Neuronal stem cell (in vitro differentiated cells): ENCODE results near the gene INTS3.
"Not testable (repeated sequence)": the region's sequence is repeated elsewhere in the genome, so short reads cannot be mapped to it uniquely, and the experiment has no call there.

Experiments used
- DNase-seq: peaks from one replicate; pipeline ENCODE4 v3.0.0-alpha.2; 2013; ENCODE audit warnings: low spot score
- H2AFZ ChIP-seq: one replicate; pipeline ENCODE4 v1.6.1; 2013; ENCODE audit warnings: mild to moderate bottlenecking, low read length, inconsistent platforms
- H2AK5ac ChIP-seq: 2 replicates; pipeline ENCODE4 v1.6.1; 2013; ENCODE audit warnings: low read depth, mild to moderate bottlenecking, inconsistent platforms, low read length, moderate library complexity, mixed read lengths
- H2BK120ac ChIP-seq: 2 replicates; pipeline ENCODE4 v1.6.1; 2013; ENCODE audit warnings: low read depth, mild to moderate bottlenecking, inconsistent platforms, low read length, moderate library complexity, mixed read lengths
- H2BK12ac ChIP-seq: one replicate; pipeline ENCODE4 v1.6.1; 2013; ENCODE audit warnings: low read length, inconsistent platforms
- H2BK15ac ChIP-seq: 2 replicates; pipeline ENCODE4 v1.6.1; 2013; ENCODE audit warnings: mild to moderate bottlenecking, low read length, inconsistent platforms, mixed read lengths
- H2BK5ac ChIP-seq: one replicate; pipeline ENCODE4 v1.6.1; 2013; ENCODE audit warnings: inconsistent platforms, mild to moderate bottlenecking, low read length, moderate library complexity
- H3K14ac ChIP-seq: one replicate; pipeline ENCODE4 v1.6.1; 2013; ENCODE audit warnings: low read length, inconsistent platforms
- H3K18ac ChIP-seq: 2 replicates; pipeline ENCODE4 v1.6.1; 2013; ENCODE audit warnings: low read length, inconsistent platforms
- H3K23ac ChIP-seq: 2 replicates; pipeline ENCODE4 v1.6.1; 2013; ENCODE audit warnings: low read depth, mild to moderate bottlenecking, mixed read lengths, low read length, inconsistent platforms; ENCODE audit not compliant: poor library complexity
- H3K27ac ChIP-seq: replicated peaks from 3 replicates; pipeline ENCODE4 v1.5.1; 2013; ENCODE audit warnings: low read length, inconsistent platforms
- H3K27me3 ChIP-seq, 3 experiments: 2 replicates each; pipeline ENCODE4 v1.6.1; 2013; ENCODE audit warnings: low read length in 3 of 3, mild to moderate bottlenecking in 2 of 3, inconsistent platforms in 1 of 3, low read depth in 1 of 3, mixed read lengths in 1 of 3, moderate library complexity in 1 of 3; ENCODE audit not compliant: control insufficient read depth in 3 of 3, insufficient read depth in 3 of 3
- H3K36me3 ChIP-seq, 2 donors: replicated peaks in 1 of 2; 2 replicates each; pipeline ENCODE4 v1.6.1; 2013; ENCODE audit warnings: low read length in 2 of 2; ENCODE audit not compliant: control insufficient read depth in 2 of 2, insufficient read depth in 2 of 2
- H3K4ac ChIP-seq: 2 replicates; pipeline ENCODE4 v1.6.1; 2013; ENCODE audit warnings: inconsistent platforms, mild to moderate bottlenecking, low read length, moderate library complexity
- H3K4me1 ChIP-seq, 2 donors: 1 replicate in 1 of 2; 2 replicates in 1 of 2; pipeline ENCODE4 v1.6.1; 2013; ENCODE audit warnings: low read length in 2 of 2, low read depth in 1 of 2; ENCODE audit not compliant: control insufficient read depth in 2 of 2, insufficient read depth in 1 of 2
- H3K4me2 ChIP-seq: one replicate; pipeline ENCODE4 v1.6.1; 2013; ENCODE audit warnings: mild to moderate bottlenecking, low read length, inconsistent platforms; ENCODE audit not compliant: insufficient read depth, poor library complexity, severe bottlenecking
- H3K4me3 ChIP-seq, 2 donors: 2 replicates each; pipeline ENCODE4 v1.5.1; 2013; ENCODE audit warnings: low read length in 2 of 2, mild to moderate bottlenecking in 2 of 2, inconsistent platforms in 1 of 2, moderate library complexity in 1 of 2
- H3K79me1 ChIP-seq: one replicate; pipeline ENCODE4 v1.6.1; 2013; ENCODE audit warnings: low read depth, mild to moderate bottlenecking, inconsistent platforms, low read length, moderate library complexity
- H3K9ac ChIP-seq: one replicate; pipeline ENCODE4 v1.6.1; 2013; ENCODE audit warnings: mild to moderate bottlenecking, low read depth, low read length, inconsistent platforms; ENCODE audit not compliant: poor library complexity
- H3K9me3 ChIP-seq, 2 donors: replicated peaks in 1 of 2; 2 replicates each; pipeline versions ENCODE3 to v1.6.1; 2013; ENCODE audit warnings: low read length in 2 of 2, mild to moderate bottlenecking in 2 of 2, inconsistent platforms in 1 of 2, low read depth in 1 of 2, mixed read lengths in 1 of 2, moderate library complexity in 1 of 2; ENCODE audit not compliant: control insufficient read depth in 2 of 2, insufficient read depth in 1 of 2
- H4K8ac ChIP-seq: one replicate; pipeline ENCODE4 v1.6.1; 2013; ENCODE audit warnings: low read depth, mild to moderate bottlenecking, inconsistent platforms, low read length, moderate library complexity
- H4K91ac ChIP-seq: one replicate; pipeline ENCODE4 v1.6.1; 2013; ENCODE audit warnings: low read length, low read depth, mild to moderate bottlenecking, inconsistent platforms; ENCODE audit not compliant: poor library complexity
- WGBS, 2 donors: extraction: QIAGEN DNeasy Blood & Tissue Kit; methylation state at CpG; one replicate each; pipeline ENCODE4 v1.1.7; 2013; ENCODE audit warnings: missing lambda C conversion rate in 2 of 2, mixed read lengths in 1 of 2; ENCODE audit not compliant: insufficient read length in 2 of 2, insufficient replicate concordance in 1 of 2; ENCODE audit errors: extremely low coverage in 2 of 2; 5-methylcytosine and 5-hydroxymethylcytosine counted together

INTS3 gene

GRCh38 chr1:153716211-153716610 lies 11.6 kb upstream of the INTS3 start:
- not testable (repeated sequence) for DNase-seq, H3K18ac ChIP-seq, H2BK120ac ChIP-seq, H3K27me3 ChIP-seq, H2AFZ ChIP-seq, H4K8ac ChIP-seq, H3K9me3 ChIP-seq, H3K23ac ChIP-seq, H3K14ac ChIP-seq, H3K4me2 ChIP-seq, H2AK5ac ChIP-seq, H3K36me3 ChIP-seq, H3K4ac ChIP-seq, H2BK12ac ChIP-seq, H2BK15ac ChIP-seq, H4K91ac ChIP-seq, H3K4me3 ChIP-seq, H3K27ac ChIP-seq, H3K9ac ChIP-seq, H3K79me1 ChIP-seq, H2BK5ac ChIP-seq, H3K4me1 ChIP-seq
- WGBS, 2 donors = no CpG with 5 or more reads among the region's 5 CpGs

- no peaks in the 10 kb centered on the region for H3K36me3 ChIP-seq
- no peak overlapping the region for H3K27ac ChIP-seq
- H2BK15ac ChIP-seq = no peak overlapping the region
- H2BK120ac ChIP-seq = no peak overlapping the region
- H3K4ac ChIP-seq = no peak overlapping the region
- H3K9me3 ChIP-seq = no peaks in the 10 kb centered on the region
- H3K27me3 ChIP-seq = no peaks in the 10 kb centered on the region
- H3K4me1 ChIP-seq = peaks cover 0 to 1% of the 10 kb centered on the region in 2 donors
- no peak overlapping the region for H3K4me2 ChIP-seq
- H3K79me1 ChIP-seq = no peaks in the 10 kb centered on the region
- no peak overlapping the region for H3K14ac ChIP-seq
- no CpG with 5 or more reads among the region's 3 CpGs for WGBS, 2 donors
- H2BK5ac ChIP-seq = no peak overlapping the region
- no peak overlapping the region for H2BK12ac ChIP-seq
- no peak overlapping the region for H3K9ac ChIP-seq
- no peak for DNase-seq
- H4K8ac ChIP-seq = no peak overlapping the region
- no peak overlapping the region for H3K4me3 ChIP-seq
- no peak overlapping the region for H3K18ac ChIP-seq
- H3K23ac ChIP-seq = no peak overlapping the region
- H2AFZ ChIP-seq = no peak overlapping the region
- H2AK5ac ChIP-seq = no peak overlapping the region
- H4K91ac ChIP-seq = no peak overlapping the region
Measured at GRCh38 chr1:153717330-153717729, 10.5 kb upstream of the INTS3 start.

GRCh38 chr1:153723687-153724086 lies 4.2 kb upstream of the INTS3 start:
- no peak overlapping the region for H3K9ac ChIP-seq
- no peak overlapping the region for H4K8ac ChIP-seq
- no peak overlapping the region for H4K91ac ChIP-seq
- WGBS, 2 donors = no CpG with 5 or more reads among the region's 3 CpGs
- no peak overlapping the region for H2BK5ac ChIP-seq
- H3K27me3 ChIP-seq = no peaks in the 10 kb centered on the region
- no peak overlapping the region for H3K14ac ChIP-seq
- H3K9me3 ChIP-seq = no peaks in the 10 kb centered on the region
- no peak overlapping the region for H2BK120ac ChIP-seq
- no peak overlapping the region for H3K4me2 ChIP-seq
- no peak overlapping the region for H2BK12ac ChIP-seq
- no peak for DNase-seq
- H3K23ac ChIP-seq = no peak overlapping the region
- H3K4me1 ChIP-seq = no peaks in the 10 kb centered on the region
- H3K4ac ChIP-seq = no peak overlapping the region
- no peak overlapping the region for H2AK5ac ChIP-seq
- H3K27ac ChIP-seq = no peak overlapping the region
- no peaks in the 10 kb centered on the region for H3K36me3 ChIP-seq
- H3K18ac ChIP-seq = no peak overlapping the region
- no peak overlapping the region for H2AFZ ChIP-seq
- H3K79me1 ChIP-seq = peaks cover 3% of the 10 kb centered on the region
- H2BK15ac ChIP-seq = no peak overlapping the region
- no peak overlapping the region for H3K4me3 ChIP-seq

GRCh38 chr1:153724634-153725033 lies 3.2 kb upstream of the INTS3 start:
- no CpG with 5 or more reads among the region's 4 CpGs for whole genome bisulfite sequencing, 2 donors
- H2BK120ac ChIP-seq = not testable (repeated sequence)

More at GRCh38 chr1:153724634-153725033, 3.2 kb upstream of the INTS3 start:
- H2BK15ac ChIP-seq, H3K79me1 ChIP-seq, H2AK5ac ChIP-seq, H3K36me3 ChIP-seq, H3K4me3 ChIP-seq, H3K4me2 ChIP-seq, H2AFZ ChIP-seq, H3K14ac ChIP-seq, H3K18ac ChIP-seq, H3K23ac ChIP-seq, H3K9ac ChIP-seq, H4K91ac ChIP-seq, H2BK12ac ChIP-seq, H3K27me3 ChIP-seq, H3K4me1 ChIP-seq, H3K27ac ChIP-seq, DNase-seq, H2BK5ac ChIP-seq, H3K4ac ChIP-seq, H4K8ac ChIP-seq, H3K9me3 ChIP-seq: not testable (repeated sequence)
